Epidermal melanocyte (primary cell): ENCODE results near the gene DAPK2.

ENCODE experiments used
- DNase-seq: peaks from one replicate; pipeline ENCODE4 v3.0.0; 2011; ENCODE audit warnings: low spot score; ENCODE audit not compliant: insufficient read length

DAPK2 gene

GRCh38 chr15:63870487-63871209 lies 175.6 kb downstream of the DAPK2 start:
- peak; percentile 69 for DNase-seq

GRCh38 chr15:63870043-63870394 lies 176.3 kb downstream of the DAPK2 start:
- DNase-seq: no peak

GRCh38 chr15:63869371-63870042 lies 176.8 kb downstream of the DAPK2 start:
- DNase-seq: no peak

- no peak for DNase-seq
These were observed 182.1 kb downstream of the DAPK2 start for GRCh38 chr15:63864186-63864585.

GRCh38 chr15:63861946-63862517 lies 184.3 kb downstream of the DAPK2 start:
- DNase-seq: no peak

GRCh38 chr15:63860555-63860954 lies 185.7 kb downstream of the DAPK2 start:
- no peak for DNase-seq

GRCh38 chr15:63860155-63860554 lies 186.1 kb downstream of the DAPK2 start:
- DNase-seq: no peak

GRCh38 chr15:63858881-63859280 lies 187.4 kb downstream of the DAPK2 start:
- no peak for DNase-seq

- DNase-seq: no peak
These were observed 187.8 kb downstream of the DAPK2 start for GRCh38 chr15:63858448-63858847.

- DNase-seq: no peak
These were observed 188.8 kb downstream of the DAPK2 start for GRCh38 chr15:63857461-63857856.
